AG04450 (cell line): ENCODE measurements around the gene ADGRD1. TPM values are rescaled to one million over a fixed set of nuclear protein-coding genes. Genes with fewer than 3 reads are reported as not detected.

Experiments used
- CTCF ChIA-PET: fragments of 300-600, 350-600 bp; formaldehyde crosslinking; extraction: SDS; loops from one replicate; lab custom pipeline; 2022; ENCODE audit warnings: antibody characterized with exemption, inconsistent platforms; lab: Charles Lee
- POLR2A ChIA-PET: fragments of 350-600 bp; formaldehyde crosslinking; extraction: SDS; loops from one replicate; lab custom pipeline; 2021; ENCODE audit warnings: antibody characterized with exemption, inconsistent platforms; lab: Yijun Ruan, JAX
- DNase-seq: peaks from one replicate; pipeline ENCODE4 v3.0.0-alpha.2; 2011; ENCODE audit warnings: low read depth, low spot score
- H3K27ac ChIP-seq: one replicate; pipeline ENCODE4 v1.5.1; 2012; ENCODE audit warnings: low read depth, low read length, control low read depth
- H3K27me3 ChIP-seq: one replicate; pipeline ENCODE4 v1.6.0; 2012; ENCODE audit warnings: low read length; ENCODE audit not compliant: control insufficient read depth, insufficient read depth
- H3K4me3 ChIP-seq: 2 replicates; pipeline ENCODE4 v1.5.1; 2011; ENCODE audit warnings: mild to moderate bottlenecking, low read depth, low read length, control low read depth
- H3K9me3 ChIP-seq: 2 replicates; pipeline ENCODE4 v1.5.1; 2012; ENCODE audit warnings: low read length; ENCODE audit not compliant: control insufficient read depth, insufficient read depth
- polyA plus RNA-seq: library from polyadenylated mRNA; depleted of rRNA; stranded (reverse); fragments of >200 nt; gene quantifications from 2 replicates; pipeline ENCODE4 v1.2.3, GENCODE V29; 2011
- TF ChIP-seq, protein P1 (sequence below): IDR thresholded peaks from 2 replicates; pipeline ENCODE4 v1.5.1; 2011; ENCODE audit warnings: low read depth, low read length, control low read depth, inconsistent platforms

The ADGRD1 gene
- polyA plus RNA-seq, 1 experiment, result 0.05 TPM

DNA sequence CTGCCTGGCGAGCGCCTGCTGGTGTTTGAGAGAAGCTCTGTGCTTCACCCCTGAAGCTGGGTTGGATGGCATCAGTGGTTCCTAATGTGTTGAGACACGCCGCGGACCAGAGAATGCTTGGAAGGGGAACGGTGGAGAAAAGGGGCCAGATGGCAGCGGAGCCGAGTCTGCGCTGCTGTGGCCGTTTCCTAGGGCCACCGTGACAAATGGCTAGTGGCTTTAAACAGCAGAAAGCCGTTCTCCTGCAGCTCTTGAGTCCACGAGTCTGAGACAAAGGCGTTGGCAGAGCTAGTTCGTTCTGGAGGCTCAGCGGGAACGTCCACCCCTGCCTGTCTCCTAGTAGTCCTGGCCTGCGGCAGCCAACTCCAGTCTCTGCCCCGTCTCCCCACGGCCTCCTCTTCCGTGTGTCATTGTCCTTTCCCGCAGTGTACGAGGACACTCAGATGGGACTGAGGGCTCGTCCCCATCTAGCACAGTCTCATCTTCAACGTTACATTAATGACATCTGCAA is 103.6 kb downstream of the ADGRD1 start:
- Histone ChIP-seq H3K27me3 (no peaks in the 10 kb centered on the region), H3K27ac (no peak overlapping the region), H3K4me3 (no peak overlapping the region), H3K9me3 (peaks cover 44% of the 10 kb centered on the region)
- ChIA-PET CTCF (no interaction called here), POLR2A (no interaction called here)
- no peak for DNase-seq
- TF ChIP-seq, protein P1, sequence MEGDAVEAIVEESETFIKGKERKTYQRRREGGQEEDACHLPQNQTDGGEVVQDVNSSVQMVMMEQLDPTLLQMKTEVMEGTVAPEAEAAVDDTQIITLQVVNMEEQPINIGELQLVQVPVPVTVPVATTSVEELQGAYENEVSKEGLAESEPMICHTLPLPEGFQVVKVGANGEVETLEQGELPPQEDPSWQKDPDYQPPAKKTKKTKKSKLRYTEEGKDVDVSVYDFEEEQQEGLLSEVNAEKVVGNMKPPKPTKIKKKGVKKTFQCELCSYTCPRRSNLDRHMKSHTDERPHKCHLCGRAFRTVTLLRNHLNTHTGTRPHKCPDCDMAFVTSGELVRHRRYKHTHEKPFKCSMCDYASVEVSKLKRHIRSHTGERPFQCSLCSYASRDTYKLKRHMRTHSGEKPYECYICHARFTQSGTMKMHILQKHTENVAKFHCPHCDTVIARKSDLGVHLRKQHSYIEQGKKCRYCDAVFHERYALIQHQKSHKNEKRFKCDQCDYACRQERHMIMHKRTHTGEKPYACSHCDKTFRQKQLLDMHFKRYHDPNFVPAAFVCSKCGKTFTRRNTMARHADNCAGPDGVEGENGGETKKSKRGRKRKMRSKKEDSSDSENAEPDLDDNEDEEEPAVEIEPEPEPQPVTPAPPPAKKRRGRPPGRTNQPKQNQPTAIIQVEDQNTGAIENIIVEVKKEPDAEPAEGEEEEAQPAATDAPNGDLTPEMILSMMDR, result no peak

DNA sequence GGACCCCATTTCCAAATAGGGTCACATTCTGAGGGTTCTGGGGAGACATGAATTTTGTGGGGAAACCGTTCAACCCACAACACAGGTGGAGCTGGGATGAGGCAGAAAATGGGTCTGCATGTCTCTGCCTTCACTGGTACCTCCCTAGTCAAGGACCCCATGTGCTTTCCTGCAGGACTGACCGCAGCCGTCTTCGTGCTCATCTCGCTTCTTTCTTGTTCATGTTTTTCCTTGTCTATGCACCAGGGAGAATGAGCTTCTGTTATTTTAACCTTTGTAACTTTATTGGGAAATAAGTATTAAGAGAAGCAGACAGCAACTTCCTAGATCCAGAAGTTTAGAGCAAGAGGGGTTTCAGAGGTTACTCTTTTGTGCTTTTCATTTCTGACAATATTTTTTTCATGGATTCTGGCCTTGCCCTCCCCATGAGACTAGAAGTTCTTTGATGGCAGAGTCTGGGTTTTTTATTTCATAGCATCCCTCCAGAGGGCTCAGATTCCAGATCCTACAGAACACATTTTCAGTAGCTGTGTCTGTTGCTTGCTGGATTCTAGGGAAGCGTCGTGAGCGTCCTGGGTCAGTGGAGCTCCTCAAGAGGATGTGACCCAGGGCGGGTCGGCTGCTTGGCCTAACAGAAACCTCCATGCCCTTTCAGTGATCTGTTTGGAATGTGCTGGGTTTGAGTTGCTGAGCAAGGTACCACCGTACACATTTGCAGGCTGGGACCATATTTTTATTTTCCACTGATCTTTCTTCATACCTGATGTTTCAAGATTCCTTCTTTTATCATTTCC is 104.2 kb downstream of the ADGRD1 start:
- Histone ChIP-seq H3K27ac (no peak overlapping the region), H3K4me3 (no peak overlapping the region), H3K27me3 (no peaks in the 10 kb centered on the region), H3K9me3 (peaks cover 38% of the 10 kb centered on the region)
- ChIA-PET CTCF (no interaction called here), POLR2A (no interaction called here)
- no peak for DNase-seq
- TF ChIP-seq, protein P1, result no peak

DNA sequence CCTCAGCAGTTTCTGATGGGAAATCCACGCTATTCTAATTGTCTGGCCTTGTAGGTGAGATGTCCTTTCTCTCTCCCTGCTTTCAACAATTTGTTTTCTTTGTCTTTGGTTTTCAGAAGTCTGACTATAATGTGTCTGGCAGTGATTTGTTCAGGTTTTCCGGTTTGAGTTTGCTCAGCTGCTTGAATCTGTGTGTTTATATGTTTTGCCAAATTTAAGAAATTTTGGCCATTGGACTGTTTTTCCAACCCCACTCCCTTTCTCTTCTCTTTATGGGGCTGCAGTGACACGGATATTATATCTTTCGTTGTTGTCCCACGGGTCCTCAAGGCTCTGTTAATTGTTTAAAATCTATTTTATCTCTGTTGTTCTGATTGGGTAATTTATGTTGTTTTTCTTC is 105.0 kb downstream of the ADGRD1 start:
- no peak overlapping the region for H3K4me3 ChIP-seq
- no peak for DNase-seq
- TF ChIP-seq, protein P1, result no peak
- H3K27ac ChIP-seq, result no peak overlapping the region
- ChIA-PET POLR2A (no interaction called here), CTCF (no interaction called here)
- H3K9me3 ChIP-seq, result peaks cover 32% of the 10 kb centered on the region
- no peaks in the 10 kb centered on the region for H3K27me3 ChIP-seq

DNA sequence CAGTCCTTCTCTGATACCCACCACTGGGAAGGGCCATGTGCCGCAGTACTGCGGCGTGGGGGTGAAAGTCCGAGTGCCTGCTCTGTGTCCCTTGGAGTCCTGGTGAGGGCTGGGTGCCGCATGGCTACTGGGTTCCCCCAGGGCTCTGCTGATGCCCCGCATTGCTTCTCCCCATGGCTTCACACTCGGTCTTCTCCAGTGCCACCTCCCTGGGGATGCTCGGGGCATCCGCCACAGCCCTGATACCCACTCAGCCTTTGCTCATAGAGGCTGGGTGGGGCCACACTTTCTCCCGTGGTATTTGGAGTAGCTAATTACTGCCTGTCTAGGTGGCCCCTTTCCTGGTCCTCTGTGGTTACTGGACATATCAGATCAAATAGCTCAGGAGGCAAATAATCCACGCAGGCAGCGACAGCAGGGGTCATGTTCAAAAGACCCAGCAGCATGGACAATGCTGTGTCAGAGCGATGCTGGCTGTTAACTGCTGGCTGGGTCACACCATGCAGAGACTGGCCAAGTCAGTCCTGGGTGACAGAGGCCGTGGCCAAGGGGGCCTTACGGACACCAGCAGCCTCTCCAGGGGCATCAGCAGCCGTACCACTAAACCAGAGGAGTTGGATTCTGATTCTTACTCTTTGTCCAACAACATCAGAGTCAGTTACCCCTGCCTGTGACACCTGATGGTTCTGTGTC is 106.5 kb downstream of the ADGRD1 start:
- DNase-seq, result no peak
- TF ChIP-seq, protein P1, result no peak
- ChIA-PET CTCF (no interaction called here), POLR2A (no interaction called here)
- no peak overlapping the region for H3K27ac ChIP-seq
- H3K27me3 ChIP-seq, result no peaks in the 10 kb centered on the region
- H3K9me3 ChIP-seq, result peaks cover 24% of the 10 kb centered on the region
- no peak overlapping the region for H3K4me3 ChIP-seq
